GM23248 (cell line): ENCODE measurements around the gene PIGN.

Experiments used
- EZH2 ChIP-seq: fragments of 200-600 bp; sonication (generic); IDR thresholded peaks from 2 replicates; pipeline ENCODE4 v1.6.1; 2018; ENCODE audit warnings: antibody characterized with exemption, mild to moderate bottlenecking; ENCODE audit not compliant: insufficient read depth, poor library complexity, severe bottlenecking
- EZH2phosphoT487 ChIP-seq: fragments of 200-600 bp; sonication (generic); IDR thresholded peaks from 2 replicates; pipeline ENCODE4 v1.6.1; 2018; ENCODE audit warnings: antibody characterized with exemption, moderate library complexity, mild to moderate bottlenecking, low read depth; ENCODE audit not compliant: insufficient read depth

DNA sequence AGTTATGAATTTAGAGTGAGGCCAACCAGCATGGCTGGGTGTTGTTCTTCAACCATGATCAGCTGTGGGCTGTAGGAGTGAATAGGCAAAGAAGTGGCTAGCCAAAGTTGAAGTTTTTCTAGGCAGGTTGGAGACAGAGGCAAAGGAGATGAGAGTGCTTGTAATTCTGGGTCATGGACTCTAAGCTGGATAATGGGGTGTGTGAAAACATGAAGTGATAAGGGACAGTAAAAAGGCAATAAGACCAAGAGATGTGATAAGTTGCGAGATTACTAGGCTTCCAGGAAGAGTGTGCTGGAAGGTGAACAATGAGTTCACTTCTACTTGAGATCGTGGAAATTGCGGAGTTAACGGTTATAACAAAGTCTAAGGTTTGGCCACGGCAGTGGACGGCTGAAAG, 175.4 kb downstream of the PIGN start:
- TF ChIP-seq EZH2 = no peak
- no peak for TF ChIP-seq EZH2phosphoT487
